ENCODE measurements around the gene C14orf93. TPM values are rescaled to one million over a fixed set of nuclear protein-coding genes. Genes with fewer than 3 reads are reported as not detected.

Gene C14orf93
- total RNA-seq, 4 donors from 2014 or later = 11.0 to 34.4 (median 19.8) TPM

- TF ChIP-seq POLR2A (IDR thresholded peaks at IDR 0.05) = no peak
- TF ChIP-seq CTCF (IDR thresholded peaks at IDR 0.05) = peak; percentile 43 to 74 (median 65)
- Histone ChIP-seq H3K36me3 (peaks cover 0 to 28% (median 4%) of the 10 kb centered on the region in 3 donors), H3K4me3 (peak overlapping the region in 3 of 4 donors; percentile 2 to 81 (median 72)), H3K27me3 (no peaks in the 10 kb centered on the region), H3K9me3 (no peaks in the 10 kb centered on the region), H3K27ac (peak overlapping the region in 1 of 4 donors; percentile 25), H3K4me1 (peaks cover 0 to 13% (median 6%) of the 10 kb centered on the region in 4 donors)
- peak; percentile 75 to 89 (median 78) for DNase-seq
Measured at GRCh38 chr14:23056145-23056955, 46.4 kb upstream of the C14orf93 start.

GRCh38 chr14:23055621-23056144, 45.7 kb upstream of the C14orf93 start:
- peak in 1 of 3 donors; percentile 37 for DNase-seq
- TF ChIP-seq CTCF (IDR thresholded peaks at IDR 0.05) (no peak), POLR2A (IDR thresholded peaks at IDR 0.05) (no peak)
- H3K4me3 ChIP-seq = no peak overlapping the region
- H3K36me3 ChIP-seq = peaks cover 0 to 21% (median 1%) of the 10 kb centered on the region in 3 donors
- no peaks in the 10 kb centered on the region for H3K27me3 ChIP-seq
- no peaks in the 10 kb centered on the region for H3K9me3 ChIP-seq
- H3K4me1 ChIP-seq = peaks cover 0 to 13% (median 6%) of the 10 kb centered on the region in 4 donors
- H3K27ac ChIP-seq = no peak overlapping the region

DNA sequence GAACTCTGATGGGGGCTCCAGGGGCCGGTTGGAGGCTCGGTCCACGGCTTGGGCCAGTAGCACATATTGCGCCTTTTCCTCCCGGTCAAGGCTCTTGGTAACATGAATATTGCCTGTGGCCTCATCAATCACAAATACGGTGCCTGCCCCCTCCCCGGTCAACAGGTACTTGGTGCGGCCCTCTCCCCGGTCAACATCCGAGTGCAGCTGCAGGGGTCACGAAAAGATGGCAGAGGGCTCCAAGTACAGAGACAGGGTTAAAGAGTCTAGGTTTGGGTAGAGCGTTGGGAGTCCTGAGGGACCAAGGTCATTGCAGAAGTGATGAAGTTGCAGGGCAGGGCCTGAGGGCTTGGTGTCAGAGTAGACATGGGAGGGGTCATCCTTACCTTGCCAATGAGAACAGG, 45.2 kb upstream of the C14orf93 start:
- no peak for DNase-seq
- H3K36me3 ChIP-seq = peaks cover 0 to 16% (median 0%) of the 10 kb centered on the region in 3 donors
- H3K27ac ChIP-seq = no peak overlapping the region
- no peak for TF ChIP-seq CTCF (IDR thresholded peaks at IDR 0.05)
- no peak for TF ChIP-seq POLR2A (IDR thresholded peaks at IDR 0.05)
- no peak overlapping the region for H3K4me3 ChIP-seq
- peaks cover 0 to 13% (median 6%) of the 10 kb centered on the region in 4 donors for H3K4me1 ChIP-seq
- H3K9me3 ChIP-seq = no peaks in the 10 kb centered on the region
- no peaks in the 10 kb centered on the region for H3K27me3 ChIP-seq

DNA sequence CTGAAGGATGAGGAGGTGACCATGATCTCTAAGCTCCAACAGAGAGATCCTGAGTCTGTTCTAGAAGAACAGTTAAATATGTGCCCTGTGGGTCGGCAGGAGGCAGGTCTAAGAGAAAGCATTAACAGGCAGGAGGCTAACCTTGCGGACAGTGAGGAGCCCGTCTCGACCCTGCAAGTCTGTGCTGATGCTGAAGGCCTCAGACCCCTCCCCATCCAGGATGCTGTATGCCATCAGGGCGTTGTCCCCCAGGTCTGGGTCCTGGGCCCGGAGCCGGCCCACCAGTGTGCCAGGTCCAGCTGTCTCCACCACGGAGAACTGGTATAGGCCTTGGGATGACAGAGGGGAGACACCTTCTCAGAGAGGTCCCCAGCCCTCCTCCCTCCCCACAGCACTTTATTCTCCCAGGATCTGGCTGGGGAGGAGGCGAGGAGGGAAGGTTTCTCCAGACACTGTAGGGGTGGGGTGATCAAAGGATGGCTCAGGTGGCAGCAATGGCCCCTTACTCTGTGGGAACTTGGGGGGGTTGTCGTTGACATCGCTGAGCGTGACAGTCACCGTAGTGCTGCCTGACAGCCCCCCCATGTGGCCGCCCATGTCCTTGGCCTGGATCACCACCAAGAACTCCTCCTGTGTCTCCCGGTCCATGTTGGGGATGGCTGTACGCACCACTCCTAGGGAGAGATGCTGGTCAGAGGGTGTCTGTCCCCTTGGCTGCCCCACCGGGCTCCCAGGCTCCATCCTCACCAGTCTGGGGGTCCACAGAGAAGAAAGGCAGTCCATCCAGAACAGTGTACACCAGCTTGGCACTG, 44.3 kb upstream of the C14orf93 start:
- peaks cover 0 to 7% (median 0%) of the 10 kb centered on the region in 3 donors for H3K36me3 ChIP-seq
- DNase-seq = peak in 1 of 3 donors; percentile 42
- no peaks in the 10 kb centered on the region for H3K27me3 ChIP-seq
- TF ChIP-seq POLR2A (IDR thresholded peaks at IDR 0.05) = no peak
- TF ChIP-seq CTCF (IDR thresholded peaks at IDR 0.05) = peak in 1 of 6 experiments; percentile 14
- no peak overlapping the region for H3K4me3 ChIP-seq
- H3K9me3 ChIP-seq = no peaks in the 10 kb centered on the region
- H3K27ac ChIP-seq = no peak overlapping the region
- H3K4me1 ChIP-seq = peaks cover 0 to 13% (median 6%) of the 10 kb centered on the region in 4 donors

DNA sequence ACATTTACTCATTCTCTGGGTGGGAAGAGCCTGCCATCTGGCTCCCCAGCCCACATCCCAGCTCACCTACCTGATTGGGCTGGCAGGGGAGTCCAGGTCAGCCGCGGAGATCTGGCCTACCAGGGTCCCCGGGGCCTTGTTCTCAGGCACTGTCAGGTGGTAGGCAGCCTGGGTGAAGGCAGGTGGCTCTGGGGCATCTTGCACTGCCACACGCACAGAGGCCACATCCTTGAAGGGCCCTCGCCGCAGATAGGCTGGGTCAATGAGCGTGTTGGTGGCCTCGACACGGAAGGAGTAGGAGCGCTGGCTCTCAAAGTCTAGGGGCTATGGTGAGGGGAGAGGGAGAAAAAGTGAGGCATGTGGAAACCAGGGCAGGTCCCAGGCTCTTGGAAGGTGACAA, 43.5 kb upstream of the C14orf93 start:
- no peaks in the 10 kb centered on the region for H3K9me3 ChIP-seq
- H3K4me3 ChIP-seq = no peak overlapping the region
- TF ChIP-seq CTCF (IDR thresholded peaks at IDR 0.05) (no peak), POLR2A (IDR thresholded peaks at IDR 0.05) (no peak)
- no peaks in the 10 kb centered on the region for H3K27me3 ChIP-seq
- no peak overlapping the region for H3K27ac ChIP-seq
- no peaks in the 10 kb centered on the region for H3K36me3 ChIP-seq
- DNase-seq = peak in 1 of 3 donors; percentile 27
- peaks cover 0 to 13% (median 6%) of the 10 kb centered on the region in 4 donors for H3K4me1 ChIP-seq
